HG02981 (cell line): ENCODE results near the gene TMEM61.
"Not testable (repeated sequence)": the region's sequence is repeated elsewhere in the genome, so short reads cannot be mapped to it uniquely, and the experiment has no call there.

ENCODE experiments used
- ATAC-seq: cut with Tn5 transposase; IDR thresholded peaks from one replicate; pipeline ENCODE4 v1.9.1; 2021; ENCODE audit warnings: mild to moderate bottlenecking, moderate library complexity; ENCODE audit not compliant: unreplicated experiment

TMEM61 gene

GRCh38 chr1:55000110-55001085, 20.0 kb downstream of the TMEM61 start:
- no peak for ATAC-seq

DNA sequence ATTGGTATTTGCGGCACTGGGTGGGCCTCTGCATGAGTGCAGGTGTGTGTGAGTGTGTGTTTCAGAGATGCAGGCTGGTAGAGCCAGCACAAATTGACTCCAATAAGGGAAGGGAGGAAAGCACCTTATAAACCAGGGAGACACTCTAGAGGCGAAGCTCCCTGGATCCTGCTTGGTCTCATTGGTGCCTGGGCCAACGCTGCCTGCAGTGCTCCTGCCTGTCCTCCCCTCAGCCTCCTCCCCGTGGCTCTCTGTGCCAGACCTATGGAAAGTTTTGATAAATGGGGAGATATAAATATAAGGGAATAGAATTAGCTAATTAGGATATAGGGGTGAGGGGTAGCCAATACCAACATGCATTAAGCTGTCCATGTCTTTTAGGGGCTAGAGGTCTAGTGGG, 20.9 kb downstream of the TMEM61 start:
- no peak for ATAC-seq

GRCh38 chr1:55002686-55003085, 22.3 kb downstream of the TMEM61 start:
- no peak for ATAC-seq

DNA sequence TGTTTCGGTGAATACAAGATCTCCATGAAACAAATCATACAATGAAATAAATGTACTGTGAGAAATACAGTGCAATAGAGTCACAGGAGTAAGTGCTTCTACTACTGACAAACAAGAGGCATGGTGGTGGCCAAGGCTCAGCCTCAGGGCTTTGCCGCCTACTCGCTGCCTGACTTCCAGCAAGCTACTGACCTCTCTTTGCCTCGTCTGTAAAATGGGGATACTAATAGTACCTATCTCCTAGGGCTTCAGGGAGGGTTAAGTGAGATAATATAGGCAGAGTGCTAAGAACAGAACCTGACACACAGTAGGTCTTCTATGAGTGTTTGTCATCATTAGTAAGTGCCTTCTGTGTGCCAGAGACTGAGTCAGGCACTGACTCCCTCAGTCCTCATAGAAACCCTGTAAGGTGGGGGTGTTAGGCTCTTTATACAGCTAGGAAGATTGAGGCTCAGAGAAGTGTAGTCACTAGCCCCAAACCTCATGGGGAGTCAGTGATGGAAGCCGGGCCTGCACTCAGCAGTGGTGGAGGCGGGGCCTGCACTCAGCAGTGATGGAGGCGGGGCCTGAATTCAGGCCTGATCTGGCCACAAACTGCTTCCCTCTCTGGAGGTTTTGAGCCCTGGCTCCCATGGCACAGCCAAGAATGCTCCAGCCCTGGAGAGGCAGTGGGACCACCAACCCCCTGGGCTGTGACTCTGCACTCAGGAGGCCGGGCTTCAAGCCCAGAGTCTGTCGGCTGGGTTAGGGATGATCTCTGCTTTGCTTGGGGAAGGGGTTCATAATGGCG, 25.1 kb downstream of the TMEM61 start:
- no peak for ATAC-seq

GRCh38 chr1:55006931-55007330, 26.5 kb downstream of the TMEM61 start:
- no peak for ATAC-seq

DNA sequence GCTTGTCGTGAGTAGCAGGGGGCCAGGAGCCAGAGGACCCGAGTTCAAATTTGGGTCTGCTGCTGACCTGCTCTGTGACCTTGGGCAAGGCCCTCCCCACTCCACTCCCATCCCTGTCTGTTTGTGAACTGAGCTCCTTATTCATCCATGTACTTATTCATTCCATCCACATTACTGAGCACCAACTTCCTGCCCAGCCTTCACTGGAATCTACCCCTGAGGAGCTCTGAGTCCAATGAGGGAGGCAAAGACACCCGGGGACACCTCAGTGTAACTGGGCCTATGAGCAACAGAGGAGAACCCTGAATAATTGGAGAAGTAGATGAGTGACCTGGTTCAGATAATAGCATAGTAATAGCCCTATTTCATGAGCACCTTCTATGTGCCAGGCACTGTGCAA, 27.2 kb downstream of the TMEM61 start:
- no peak for ATAC-seq

- ATAC-seq = no peak
These were observed 29.9 kb downstream of the TMEM61 start for GRCh38 chr1:55010194-55010886.

DNA sequence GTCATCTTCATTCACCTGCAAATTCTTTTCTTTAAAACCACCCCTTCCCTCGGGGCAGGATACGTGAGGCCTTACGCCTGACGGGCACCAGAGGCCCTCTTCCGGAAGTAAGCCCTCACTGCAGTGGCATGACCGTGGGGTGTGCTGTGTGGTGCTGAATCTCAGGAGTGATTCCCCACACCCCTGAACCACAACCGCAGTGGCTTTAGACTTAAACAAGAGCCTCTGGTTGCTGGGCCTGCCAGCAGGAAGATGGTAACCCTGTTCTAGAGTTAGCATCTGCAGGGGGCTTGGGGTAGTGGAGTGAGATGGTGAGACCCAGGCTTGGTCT, 30.4 kb downstream of the TMEM61 start:
- no peak for ATAC-seq

GRCh38 chr1:55012661-55013060, 32.2 kb downstream of the TMEM61 start:
- ATAC-seq = no peak

GRCh38 chr1:55015123-55015522, 34.7 kb downstream of the TMEM61 start:
- ATAC-seq = no peak

DNA sequence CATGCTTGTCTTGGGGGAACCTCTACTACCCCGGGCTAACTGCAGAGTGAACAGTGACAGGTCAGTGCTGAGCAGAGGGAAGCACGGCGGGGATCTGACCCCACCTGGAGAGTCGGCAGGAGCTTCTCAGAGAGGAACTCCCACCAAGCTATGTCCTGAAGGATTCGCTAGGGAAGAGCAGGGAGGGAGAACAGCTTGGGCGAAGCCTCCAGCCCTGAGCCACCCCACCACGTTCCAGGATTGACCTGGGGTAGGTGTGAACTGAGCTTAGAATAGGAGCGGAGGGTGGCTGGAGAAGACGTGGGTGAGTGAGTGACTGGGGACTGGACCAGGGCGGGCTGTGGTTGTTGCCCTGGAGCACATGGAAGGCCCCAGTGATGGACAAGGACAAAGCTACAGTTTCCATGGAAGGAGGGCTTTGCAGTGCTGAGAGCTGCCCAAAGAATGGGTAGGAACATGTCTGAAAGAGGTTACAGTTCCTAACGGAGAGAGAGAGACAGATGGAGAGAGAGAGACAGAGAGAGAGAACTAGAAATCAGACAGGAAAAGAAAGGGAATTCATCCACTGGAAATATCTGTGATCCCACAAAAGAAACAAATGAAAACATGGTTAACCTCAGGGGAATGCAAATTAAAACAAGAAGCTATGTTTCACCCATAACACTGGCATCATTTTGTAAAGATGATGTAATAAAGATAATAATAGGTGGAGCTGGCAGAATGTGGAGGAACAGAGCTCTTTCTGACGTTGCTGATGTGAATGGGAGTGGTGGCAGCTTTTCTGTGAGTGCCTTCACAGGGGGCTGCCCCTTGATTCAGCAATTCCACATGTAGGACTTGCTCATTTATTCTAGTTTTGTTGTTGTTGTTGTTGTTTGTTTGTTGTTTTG, 35.5 kb downstream of the TMEM61 start:
- ATAC-seq = no peak

- ATAC-seq = no peak
These were observed 38.0 kb downstream of the TMEM61 start for GRCh38 chr1:55018395-55018794.

- peak; percentile 90 for ATAC-seq
These were observed 41.6 kb downstream of the TMEM61 start for GRCh38 chr1:55021942-55022546.

DNA sequence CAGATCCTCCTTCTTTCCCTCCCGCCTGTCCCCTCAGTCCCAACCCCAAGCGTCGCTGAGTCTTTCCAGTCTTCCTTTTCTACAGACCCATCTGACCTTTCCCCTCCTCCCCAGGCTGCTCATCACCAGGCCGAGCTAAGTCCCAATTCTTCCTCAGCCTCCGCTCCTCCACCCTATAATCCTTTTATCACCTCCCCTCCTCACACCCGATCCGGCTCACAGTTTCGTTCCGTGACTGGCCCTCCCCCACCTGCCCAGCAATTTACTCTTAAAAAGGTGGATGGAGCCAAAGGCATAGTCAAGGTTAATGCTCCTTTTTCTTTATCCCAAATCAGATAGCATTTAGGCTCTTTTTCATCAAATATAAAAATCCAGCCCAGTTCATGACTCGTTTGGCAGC, 43.7 kb downstream of the TMEM61 start:
- not testable (repeated sequence) for ATAC-seq

GRCh38 chr1:55026682-55027081, 46.3 kb downstream of the TMEM61 start:
- ATAC-seq = not testable (repeated sequence)

DNA sequence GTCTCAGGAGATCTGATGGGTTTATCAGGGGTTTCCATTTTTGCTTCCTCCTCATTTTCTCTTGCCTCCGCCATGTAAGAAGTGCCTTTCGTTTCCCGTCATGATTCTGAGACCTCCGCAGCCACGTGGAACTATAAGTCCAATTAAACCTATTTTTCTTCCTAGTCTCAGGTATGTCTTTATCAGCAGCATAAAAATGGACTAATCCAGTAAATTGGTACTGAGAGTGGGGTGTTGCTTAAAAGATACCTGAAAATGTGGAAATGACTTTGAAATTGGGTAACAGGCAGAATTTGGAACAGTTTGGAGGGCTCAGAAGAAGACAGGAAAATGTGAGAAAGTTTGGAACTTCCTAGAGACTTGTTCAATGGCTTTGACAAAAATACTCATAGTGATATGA, 50.7 kb downstream of the TMEM61 start:
- not testable (repeated sequence) for ATAC-seq

- no peak for ATAC-seq
These were observed 52.8 kb downstream of the TMEM61 start for GRCh38 chr1:55033265-55033614.

DNA sequence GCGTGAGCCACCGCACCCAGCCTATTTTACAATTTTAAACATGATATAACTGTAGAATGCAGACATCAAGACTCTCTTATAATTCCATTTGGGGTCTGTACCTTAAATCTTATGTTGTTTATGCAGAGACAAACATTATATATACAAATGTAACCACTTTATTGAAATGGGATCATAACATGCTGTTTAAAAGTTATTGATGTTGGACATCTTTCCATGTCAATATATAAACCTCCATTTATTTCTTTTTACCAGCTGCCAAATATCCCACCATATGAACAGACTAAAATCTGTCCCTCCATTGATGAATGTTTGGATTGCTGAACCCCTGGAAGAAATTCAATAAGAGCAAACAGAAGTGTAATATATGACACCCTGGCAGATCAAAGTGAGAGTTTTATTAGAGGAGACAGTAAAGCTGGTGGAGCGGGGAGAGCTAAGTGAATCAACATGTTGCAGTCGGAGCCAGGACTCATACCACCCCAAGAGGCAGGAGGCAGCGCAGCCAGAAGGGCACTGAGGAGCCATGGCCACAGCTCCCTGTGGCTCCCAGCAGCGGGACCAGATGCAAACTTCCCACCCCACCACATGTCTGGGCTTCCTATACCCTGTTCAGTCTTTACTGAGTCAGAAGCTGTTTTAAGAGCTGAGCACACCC, 54.2 kb downstream of the TMEM61 start:
- no peak for ATAC-seq

- no peak for ATAC-seq
These were observed 55.5 kb downstream of the TMEM61 start for GRCh38 chr1:55035904-55036303.
